ENCODE measurements around the gene POU2F1.

- TF ChIP-seq CTCF (IDR thresholded peaks at IDR 0.05) (no peak), POLR2A (IDR thresholded peaks at IDR 0.05) (no peak), POLR2AphosphoS5 (IDR thresholded peaks at IDR 0.05) (no peak)
Measured at GRCh38 chr1:167322483-167322882, 101.8 kb downstream of the POU2F1 start.

Measured in upper lobe of left lung (tissue), 4 donors.